ENCODE measurements around the gene AAGAB. TPM values are rescaled to one million over a fixed set of nuclear protein-coding genes. Genes with fewer than 3 reads are reported as not detected.

Gene AAGAB
- total and polyA plus RNA-seq, 2 donors (not counting 1 experiment from before 2014, with no cell fraction given) = 55.8 to 62.5 TPM

DNA sequence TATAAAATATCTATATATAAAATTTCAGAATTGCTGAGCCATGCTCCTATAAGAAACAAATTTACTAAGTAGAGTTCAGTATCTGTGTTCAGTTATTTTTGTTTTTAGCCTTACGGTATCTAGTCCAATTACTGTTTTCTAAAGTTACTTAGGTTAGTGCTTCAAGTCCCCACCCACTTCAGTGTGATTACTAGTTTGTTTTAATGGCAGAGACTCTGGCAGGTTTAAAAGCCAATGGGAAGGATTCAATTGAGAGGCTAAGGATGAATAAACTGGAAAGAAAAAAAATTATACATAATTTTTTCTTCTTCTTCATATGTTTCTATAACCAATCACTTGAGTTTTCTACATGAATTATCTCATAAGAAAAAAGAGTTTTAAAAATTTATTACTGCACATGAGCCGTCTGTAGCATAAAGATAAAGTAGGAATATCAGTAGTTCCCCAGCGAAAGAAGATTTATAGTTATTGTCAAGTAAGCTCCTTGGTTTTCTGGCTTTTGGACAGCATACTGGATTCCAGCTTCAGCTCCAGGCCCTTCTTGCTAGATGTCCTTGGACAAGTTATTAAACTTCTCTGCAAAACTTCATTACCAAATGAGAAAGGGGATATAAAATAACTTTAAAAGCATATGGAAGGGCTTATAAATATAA, 46.8 kb downstream of the AAGAB start:
- no peak for DNase-seq (ENCODE audit: low read depth in 2 of 2)
- Histone ChIP-seq H4K20me1 (ENCODE audit: control insufficient read depth, extremely low read depth, insufficient read depth, low read length) (no peaks in the 10 kb centered on the region), H3K9ac (ENCODE audit: insufficient read depth, low read length) (no peak overlapping the region), H3K4me1 (ENCODE audit: control insufficient read depth, extremely low read depth, insufficient read depth, low read length) (no peaks in the 10 kb centered on the region), H3K27me3 (ENCODE audit: control insufficient read depth, insufficient read depth, low read length) (no peaks in the 10 kb centered on the region), H3K4me2 (ENCODE audit: extremely low read depth, insufficient read depth, low read length) (no peak overlapping the region), H3K27ac (ENCODE audit: insufficient read depth, low read length) (no peak overlapping the region), H2AFZ (ENCODE audit: low read length) (no peak overlapping the region), H3K4me3 (replicated peaks in 1 of 4; ENCODE audit: control extremely low read depth in 1 of 4, insufficient read depth in 1 of 4, low read depth in 3 of 4, low read length in 4 of 4) (no peak overlapping the region), H3K9me3 (ENCODE audit: control insufficient read depth, insufficient read depth, low read depth, low read length) (no peaks in the 10 kb centered on the region), H3K79me2 (ENCODE audit: control insufficient read depth, insufficient read depth, low read length) (no peaks in the 10 kb centered on the region), H3K36me3 (ENCODE audit: control insufficient read depth, insufficient read depth, low read length) (peaks cover 1% of the 10 kb centered on the region)
- TF ChIP-seq, protein P1, sequence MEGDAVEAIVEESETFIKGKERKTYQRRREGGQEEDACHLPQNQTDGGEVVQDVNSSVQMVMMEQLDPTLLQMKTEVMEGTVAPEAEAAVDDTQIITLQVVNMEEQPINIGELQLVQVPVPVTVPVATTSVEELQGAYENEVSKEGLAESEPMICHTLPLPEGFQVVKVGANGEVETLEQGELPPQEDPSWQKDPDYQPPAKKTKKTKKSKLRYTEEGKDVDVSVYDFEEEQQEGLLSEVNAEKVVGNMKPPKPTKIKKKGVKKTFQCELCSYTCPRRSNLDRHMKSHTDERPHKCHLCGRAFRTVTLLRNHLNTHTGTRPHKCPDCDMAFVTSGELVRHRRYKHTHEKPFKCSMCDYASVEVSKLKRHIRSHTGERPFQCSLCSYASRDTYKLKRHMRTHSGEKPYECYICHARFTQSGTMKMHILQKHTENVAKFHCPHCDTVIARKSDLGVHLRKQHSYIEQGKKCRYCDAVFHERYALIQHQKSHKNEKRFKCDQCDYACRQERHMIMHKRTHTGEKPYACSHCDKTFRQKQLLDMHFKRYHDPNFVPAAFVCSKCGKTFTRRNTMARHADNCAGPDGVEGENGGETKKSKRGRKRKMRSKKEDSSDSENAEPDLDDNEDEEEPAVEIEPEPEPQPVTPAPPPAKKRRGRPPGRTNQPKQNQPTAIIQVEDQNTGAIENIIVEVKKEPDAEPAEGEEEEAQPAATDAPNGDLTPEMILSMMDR (conservative IDR thresholded peaks at IDR 0.05 in 1 of 2, IDR thresholded peaks at IDR 0.05 in 1 of 2; ENCODE audit: low read depth in 1 of 2, low read length in 2 of 2) = no peak
- TF ChIP-seq EZH2 (IDR thresholded peaks at IDR 0.05; ENCODE audit: low read length, missing control alignments) = no peak

DNA sequence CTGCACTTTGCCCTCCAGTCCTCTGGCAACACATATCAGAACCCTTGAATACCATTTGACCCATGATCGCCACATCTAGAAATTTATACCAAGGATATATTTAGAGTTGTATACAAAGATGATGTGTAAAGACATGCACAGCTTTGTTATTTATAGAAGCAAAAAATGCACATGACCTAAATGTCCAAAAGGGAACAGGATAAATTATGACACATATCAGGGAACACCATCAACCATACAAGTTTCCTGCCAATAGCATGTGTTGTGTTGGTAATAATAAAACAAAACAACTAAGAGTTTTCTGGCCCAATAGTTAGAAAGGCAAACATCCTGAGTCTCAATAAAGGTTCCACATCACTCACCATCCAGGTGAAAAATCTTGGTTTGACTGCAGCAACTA, 51.5 kb downstream of the AAGAB start:
- Histone ChIP-seq H3K36me3 (ENCODE audit: control insufficient read depth, insufficient read depth, low read length) (no peaks in the 10 kb centered on the region), H4K20me1 (ENCODE audit: control insufficient read depth, extremely low read depth, insufficient read depth, low read length) (no peaks in the 10 kb centered on the region), H3K4me3 (replicated peaks in 1 of 4; ENCODE audit: control extremely low read depth in 1 of 4, insufficient read depth in 1 of 4, low read depth in 3 of 4, low read length in 4 of 4) (no peak overlapping the region), H3K27me3 (ENCODE audit: control insufficient read depth, insufficient read depth, low read length) (no peaks in the 10 kb centered on the region), H3K79me2 (ENCODE audit: control insufficient read depth, insufficient read depth, low read length) (no peaks in the 10 kb centered on the region), H3K9me3 (ENCODE audit: control insufficient read depth, insufficient read depth, low read depth, low read length) (no peaks in the 10 kb centered on the region), H3K9ac (ENCODE audit: insufficient read depth, low read length) (no peak overlapping the region), H3K27ac (ENCODE audit: insufficient read depth, low read length) (no peak overlapping the region), H3K4me1 (ENCODE audit: control insufficient read depth, extremely low read depth, insufficient read depth, low read length) (peaks cover 8% of the 10 kb centered on the region), H3K4me2 (ENCODE audit: extremely low read depth, insufficient read depth, low read length) (no peak overlapping the region), H2AFZ (ENCODE audit: low read length) (no peak overlapping the region)
- TF ChIP-seq EZH2 (IDR thresholded peaks at IDR 0.05; ENCODE audit: low read length, missing control alignments) = no peak
- TF ChIP-seq, protein P1 (conservative IDR thresholded peaks at IDR 0.05 in 1 of 2, IDR thresholded peaks at IDR 0.05 in 1 of 2; ENCODE audit: low read depth in 1 of 2, low read length in 2 of 2) = no peak
- no peak for DNase-seq (ENCODE audit: low read depth in 2 of 2)

DNA sequence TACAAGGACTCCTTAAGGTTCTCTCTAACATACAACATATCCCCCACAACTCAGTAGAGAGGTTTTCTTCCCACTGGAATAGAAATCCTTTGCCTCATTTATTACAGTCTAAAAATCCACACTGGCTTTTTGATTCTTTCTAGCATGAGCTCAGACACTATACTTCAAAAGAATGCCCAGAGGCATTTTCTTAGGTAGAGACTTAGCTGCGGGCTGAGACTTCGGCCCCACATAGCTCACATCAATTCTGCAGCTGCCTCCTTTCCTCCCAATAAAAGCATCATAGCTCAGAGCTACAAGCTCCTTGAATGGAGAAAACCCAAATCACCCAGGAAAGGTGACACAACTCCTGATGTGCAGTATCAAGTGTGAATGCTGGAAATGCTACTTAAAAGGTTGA, 52.4 kb downstream of the AAGAB start:
- no peaks in the 10 kb centered on the region for H3K27me3 ChIP-seq (ENCODE audit: control insufficient read depth, insufficient read depth, low read length)
- no peaks in the 10 kb centered on the region for H3K79me2 ChIP-seq (ENCODE audit: control insufficient read depth, insufficient read depth, low read length)
- no peak overlapping the region for H3K4me2 ChIP-seq (ENCODE audit: extremely low read depth, insufficient read depth, low read length)
- no peak overlapping the region for H2AFZ ChIP-seq (ENCODE audit: low read length)
- H3K9me3 ChIP-seq (ENCODE audit: control insufficient read depth, insufficient read depth, low read depth, low read length) = no peaks in the 10 kb centered on the region
- H3K36me3 ChIP-seq (ENCODE audit: control insufficient read depth, insufficient read depth, low read length) = no peaks in the 10 kb centered on the region
- TF ChIP-seq, protein P1 (conservative IDR thresholded peaks at IDR 0.05 in 1 of 2, IDR thresholded peaks at IDR 0.05 in 1 of 2; ENCODE audit: low read depth in 1 of 2, low read length in 2 of 2) = no peak
- TF ChIP-seq EZH2 (IDR thresholded peaks at IDR 0.05; ENCODE audit: low read length, missing control alignments) = no peak
- H3K9ac ChIP-seq (ENCODE audit: insufficient read depth, low read length) = no peak overlapping the region
- no peak overlapping the region for H3K27ac ChIP-seq (ENCODE audit: insufficient read depth, low read length)
- H4K20me1 ChIP-seq (ENCODE audit: control insufficient read depth, extremely low read depth, insufficient read depth, low read length) = no peaks in the 10 kb centered on the region
- DNase-seq (ENCODE audit: low read depth in 2 of 2) = no peak
- H3K4me1 ChIP-seq (ENCODE audit: control insufficient read depth, extremely low read depth, insufficient read depth, low read length) = peaks cover 13% of the 10 kb centered on the region
- H3K4me3 ChIP-seq (replicated peaks in 1 of 4; ENCODE audit: control extremely low read depth in 1 of 4, insufficient read depth in 1 of 4, low read depth in 3 of 4, low read length in 4 of 4) = no peak overlapping the region

Measured in fibroblast of lung (primary cell).